SK-N-SH (cell line): ENCODE results near the gene CCDC70. TPM values are rescaled to one million over a fixed set of nuclear protein-coding genes. Genes with fewer than 3 reads are reported as not detected.

ENCODE experiments used
- polyA plus RNA-seq, 3 experiments: library from polyadenylated mRNA; depleted of rRNA; stranded (reverse); fragments of >200 nt; gene quantifications; 2 replicates each; pipeline ENCODE4 v1.2.3, GENCODE V29; 2012

CCDC70 gene
- polyA plus RNA-seq, 1 of the 3 experiments (the other 2 are of a cell fraction) = not detected

Other genes with a start within 250 kb of the CCDC70 start
- gene DHRS12, start 57.8 kb upstream of the CCDC70 start, polyA plus RNA-seq (2012; rRNA removed) = 8.2 and 9.6 TPM in 2 replicates
- gene TMEM272, start 16.8 kb upstream of the CCDC70 start, polyA plus RNA-seq (2012; rRNA removed) = not detected in 2 replicates
- 4.4 and 5.1 TPM in 2 replicates for gene ATP7B, start 149.5 kb downstream of the CCDC70 start, polyA plus RNA-seq (2012; rRNA removed)
- 5.0 and 8.6 TPM in 2 replicates for gene ALG11, start 150.4 kb downstream of the CCDC70 start, polyA plus RNA-seq (2012; rRNA removed)
- 5.1 and 7.0 TPM in 2 replicates for gene UTP14C, start 162.7 kb downstream of the CCDC70 start, polyA plus RNA-seq (2012; rRNA removed)